Effector CD4-positive, alpha-beta T cell (primary cell): ENCODE results near the gene HDAC9.
"Not testable (repeated sequence)": the region's sequence is repeated elsewhere in the genome, so short reads cannot be mapped to it uniquely, and the experiment has no call there.

ENCODE experiments used
- DNase-seq: peaks from one replicate; pipeline ENCODE4 v3.0.0-alpha.2; 2020

HDAC9 gene

DNA sequence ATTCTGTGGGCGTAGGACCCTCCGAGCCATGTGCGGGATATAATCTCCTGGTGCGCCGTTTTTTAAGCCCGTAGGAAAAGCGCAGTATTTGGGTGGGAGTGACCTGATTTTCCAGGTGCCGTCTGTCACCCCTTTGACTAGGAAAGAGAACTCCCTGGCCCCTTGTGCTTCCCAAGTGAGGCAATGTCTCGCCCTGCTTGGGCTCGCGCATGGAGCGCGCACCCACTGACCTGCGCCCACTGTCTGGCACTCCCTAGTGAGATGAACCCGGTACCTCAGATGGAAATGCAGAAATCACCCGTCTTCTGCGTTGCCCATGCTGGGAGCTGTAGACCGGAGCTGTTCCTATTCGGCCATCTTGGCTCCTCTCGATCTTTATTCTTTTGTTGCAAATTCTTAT lies 495.2 kb downstream of the HDAC9 start:
- not testable (repeated sequence) for DNase-seq

- no peak for DNase-seq
These were observed 498.6 kb downstream of the HDAC9 start for GRCh38 chr7:18993933-18994668.

- DNase-seq, result no peak
These were observed 499.7 kb downstream of the HDAC9 start for GRCh38 chr7:18995270-18995671.

GRCh38 chr7:18995811-18996426 lies 500.4 kb downstream of the HDAC9 start:
- DNase-seq, result no peak

DNA sequence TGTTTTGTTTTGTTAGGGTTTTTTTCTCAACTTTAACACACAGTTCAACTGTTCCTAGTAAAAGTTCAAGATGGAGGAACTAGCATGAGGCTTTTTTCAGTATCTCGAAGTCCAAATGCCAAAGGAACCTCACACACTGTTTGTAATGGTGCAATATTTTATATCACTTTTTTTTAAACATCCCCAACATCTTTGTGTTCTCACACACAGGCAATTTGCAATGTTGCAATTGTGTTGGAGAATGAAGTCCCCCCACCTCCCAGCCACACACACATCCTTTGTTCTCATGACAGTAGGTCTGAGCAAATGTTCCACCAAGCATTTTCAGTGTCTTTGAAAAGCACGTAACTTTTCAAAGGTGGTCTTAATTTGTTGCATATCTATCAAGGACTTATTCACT lies 501.0 kb downstream of the HDAC9 start:
- no peak for DNase-seq

DNA sequence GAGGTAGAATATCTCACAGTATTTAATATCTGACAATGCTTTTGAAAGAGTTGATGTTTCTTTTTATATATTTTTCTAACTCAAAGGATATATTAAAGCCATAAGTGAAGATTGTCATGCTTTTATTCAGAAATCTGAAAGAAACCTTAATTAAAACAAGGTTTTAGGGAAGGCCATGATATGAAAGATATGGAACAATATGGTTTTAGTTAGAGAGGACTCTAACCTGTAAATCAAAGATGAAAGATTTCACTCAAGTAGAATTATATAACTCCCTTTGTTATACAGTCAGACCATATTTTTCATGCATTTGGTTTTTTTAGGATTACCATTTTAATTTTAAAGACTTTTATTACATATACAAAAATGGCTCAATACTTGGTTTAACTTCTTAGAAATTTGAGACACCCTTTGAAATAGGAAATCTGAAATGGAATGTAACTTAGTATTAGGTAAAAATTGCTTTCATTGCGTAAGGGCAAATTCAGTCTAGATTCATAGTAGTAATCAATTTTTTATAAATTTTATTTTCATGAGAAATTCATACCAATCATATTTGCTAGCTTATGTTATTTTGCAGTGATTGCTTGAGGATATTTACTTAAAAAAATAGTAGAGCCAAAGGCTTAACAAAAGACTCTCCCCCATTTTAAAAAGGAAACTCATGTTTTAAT lies 502.1 kb downstream of the HDAC9 start:
- DNase-seq, result no peak

- DNase-seq, result no peak
These were observed 504.9 kb downstream of the HDAC9 start for GRCh38 chr7:19000410-19000809.

GRCh38 chr7:19001854-19002253 lies 506.3 kb downstream of the HDAC9 start:
- no peak for DNase-seq

GRCh38 chr7:19009241-19009935 lies 513.8 kb downstream of the HDAC9 start:
- no peak for DNase-seq

GRCh38 chr7:19009936-19010280 lies 514.4 kb downstream of the HDAC9 start:
- no peak for DNase-seq

- DNase-seq, result no peak
These were observed 515.7 kb downstream of the HDAC9 start for GRCh38 chr7:19011212-19011611.

DNA sequence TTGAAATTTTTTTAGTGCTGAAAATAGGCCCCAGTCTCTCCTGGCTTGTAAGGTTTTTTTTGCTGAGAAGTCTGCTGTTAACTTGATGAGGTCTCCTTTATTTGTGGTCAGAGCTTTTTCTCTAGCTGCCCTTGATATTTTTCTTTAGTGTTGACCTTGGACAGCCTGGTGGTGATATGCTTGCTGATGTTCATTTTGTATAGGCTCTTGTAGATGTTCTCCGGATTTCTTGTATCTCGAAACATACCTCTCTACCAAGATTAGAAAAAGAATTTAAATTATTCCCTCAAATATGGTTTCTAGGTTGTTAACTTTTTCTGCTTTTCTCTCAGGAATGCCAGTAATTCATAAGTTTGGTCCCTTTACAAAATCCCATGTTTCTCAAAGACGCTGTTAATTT lies 519.5 kb downstream of the HDAC9 start:
- no peak for DNase-seq

- DNase-seq, result no peak
These were observed 520.6 kb downstream of the HDAC9 start for GRCh38 chr7:19016140-19016539.

GRCh38 chr7:19017374-19017773 lies 521.8 kb downstream of the HDAC9 start:
- no peak for DNase-seq

DNA sequence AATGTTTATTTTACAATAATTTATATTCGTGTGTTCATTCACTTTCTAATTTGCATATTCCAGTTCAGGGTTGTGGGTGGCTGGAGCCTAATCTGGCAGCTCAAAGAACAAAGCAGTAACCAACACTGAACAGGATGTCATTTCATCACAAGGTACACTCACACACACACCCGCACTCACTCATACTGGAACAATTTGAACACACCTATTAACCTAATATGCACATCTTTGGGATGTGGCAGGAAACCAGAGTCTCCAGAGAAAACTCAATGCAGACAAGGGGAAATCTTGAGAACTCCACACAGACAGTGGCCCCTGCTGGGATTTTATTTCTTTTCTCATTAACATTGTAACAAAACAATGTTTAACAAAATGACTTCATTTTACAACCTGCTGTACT lies 524.5 kb downstream of the HDAC9 start:
- no peak for DNase-seq

DNA sequence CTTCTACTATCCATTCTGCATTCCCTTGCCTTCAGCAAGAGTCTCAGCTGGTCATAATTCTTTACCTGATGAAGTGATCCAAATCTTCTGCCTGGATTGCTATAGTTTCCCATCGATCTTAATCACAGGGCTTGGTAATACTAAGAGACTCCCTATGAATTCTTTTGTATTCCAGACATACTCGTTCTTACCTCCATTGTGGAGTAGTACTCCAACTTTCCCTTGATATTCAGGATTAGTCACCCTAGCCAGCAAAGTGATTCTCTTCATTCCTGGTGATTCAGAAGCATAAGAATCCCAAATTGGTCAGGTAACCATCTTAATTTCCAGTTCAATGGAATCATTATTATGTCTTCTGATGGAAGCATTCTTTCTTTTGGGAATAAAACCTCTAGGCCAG lies 525.2 kb downstream of the HDAC9 start:
- DNase-seq, result no peak

DNA sequence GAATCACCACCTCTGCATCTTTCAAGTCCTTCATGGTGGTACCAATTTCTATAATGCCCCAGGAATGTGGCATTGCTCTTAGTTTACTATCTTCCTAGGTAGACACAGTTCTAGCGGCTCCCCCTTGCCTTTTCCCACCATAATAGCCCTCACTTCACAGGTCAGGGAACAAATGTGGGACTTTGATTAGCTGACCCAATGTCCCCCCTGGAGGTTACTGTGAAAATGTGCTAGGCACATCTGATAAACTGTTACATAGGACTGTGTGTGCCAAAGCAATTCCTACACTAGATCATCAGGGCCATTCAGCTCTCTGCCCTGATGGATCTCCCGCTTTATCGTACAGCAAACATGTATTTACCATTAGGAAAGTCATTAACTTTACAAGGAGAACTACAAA lies 527.9 kb downstream of the HDAC9 start:
- no peak for DNase-seq

DNA sequence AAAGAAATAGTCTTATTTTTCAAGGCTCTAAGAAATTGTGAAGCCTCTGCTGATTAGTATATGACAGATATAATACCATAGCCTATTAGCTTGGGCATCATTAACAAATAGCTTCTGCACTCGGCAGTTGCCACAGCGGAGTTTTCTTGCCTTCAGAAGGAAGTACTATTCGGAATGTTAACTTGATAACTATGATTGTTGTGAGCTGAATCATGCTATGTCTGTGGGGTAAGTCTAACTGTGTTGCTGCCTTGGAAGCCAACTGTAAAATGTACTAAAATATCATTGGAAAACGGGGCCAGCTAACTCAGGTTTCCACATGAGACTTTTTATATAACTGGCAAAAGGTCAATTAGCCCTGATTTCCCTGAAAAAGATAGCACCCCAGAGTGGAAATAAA lies 528.7 kb downstream of the HDAC9 start:
- no peak for DNase-seq

DNA sequence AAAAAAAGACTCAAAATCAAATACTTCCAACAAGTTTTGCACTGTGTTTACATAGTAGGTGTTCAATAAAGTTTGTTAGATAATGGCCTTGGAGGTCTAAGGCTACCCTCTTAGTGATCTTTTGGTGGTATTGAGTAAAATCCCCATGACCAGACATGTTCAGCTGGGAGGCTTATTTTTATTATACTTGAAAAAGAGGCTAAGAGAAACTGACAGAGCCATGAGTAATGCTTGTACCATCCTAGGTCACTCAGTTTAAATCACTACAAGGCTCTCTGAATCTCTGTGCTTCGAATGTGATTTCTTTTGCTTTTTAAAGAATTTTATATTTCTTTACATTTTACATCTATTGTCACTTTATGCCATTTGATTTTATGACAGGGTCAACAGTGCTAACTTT lies 531.3 kb downstream of the HDAC9 start:
- no peak for DNase-seq

DNA sequence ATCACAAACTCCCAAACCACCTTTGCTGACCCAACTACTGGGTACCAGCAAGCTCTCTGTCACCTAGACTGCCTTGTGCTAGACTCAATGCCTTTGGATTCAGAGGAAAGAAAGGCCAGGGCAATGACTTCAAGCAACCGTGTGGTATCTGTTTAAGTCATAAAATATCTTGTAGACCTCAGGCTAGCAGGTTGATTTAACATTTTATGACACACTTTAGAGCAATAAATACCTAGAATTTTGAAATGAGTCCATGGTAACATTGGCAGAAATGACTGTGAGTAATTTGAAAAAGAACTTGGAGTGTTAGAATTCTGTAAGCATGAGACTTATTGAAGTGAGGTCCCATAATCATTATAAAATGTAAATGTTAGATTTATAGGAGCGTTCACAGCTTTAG lies 534.7 kb downstream of the HDAC9 start:
- no peak for DNase-seq

- not testable (repeated sequence) for DNase-seq
These were observed 537.4 kb downstream of the HDAC9 start for GRCh38 chr7:19032942-19033341.

DNA sequence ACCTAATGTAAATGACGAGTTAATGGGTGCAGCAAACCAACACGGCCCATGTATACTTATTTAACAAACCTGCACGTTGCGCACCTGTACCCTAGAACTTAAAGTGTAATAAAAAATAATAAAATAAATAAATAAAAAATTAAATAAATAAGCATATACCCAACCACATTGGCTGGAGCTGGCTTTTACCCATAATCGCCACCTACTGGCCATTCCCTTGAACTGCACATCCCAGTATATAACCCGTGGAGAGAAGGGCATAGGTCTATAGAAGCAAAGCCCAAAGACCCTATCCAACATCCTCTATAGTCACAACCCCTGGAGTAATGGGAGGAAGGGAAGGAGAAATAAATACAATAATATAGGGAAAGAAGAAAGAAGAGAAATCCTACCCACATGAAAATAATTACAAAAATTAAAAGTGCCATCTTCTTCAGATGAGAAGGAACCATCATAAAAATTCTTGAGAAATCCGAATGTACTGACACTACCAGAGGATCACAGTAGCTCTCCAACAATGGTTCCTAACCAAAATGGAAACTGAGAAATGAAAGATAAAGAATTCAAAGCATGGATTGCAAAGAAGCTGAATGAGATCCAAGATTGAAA lies 556.3 kb downstream of the HDAC9 start:
- no peak for DNase-seq
